HAP-1 (cell line): Measurements from ENCODE around the gene CFAP57.

Experiments used
- DNase-seq, 2 experiments: peaks; one replicate each; pipeline ENCODE4 v3.0.0-alpha.2; 2016 to 2020; ENCODE audit warnings: low spot score in 2 of 2
- H3K27me3 ChIP-seq: fragments of 250-450 bp; sonication (Bioruptor Pico); 2 replicates; pipeline ENCODE4 v1.5.1; 2020; ENCODE audit warnings: low read depth, mild to moderate bottlenecking, moderate library complexity
- H3K36me3 ChIP-seq: fragments of 250-450 bp; sonication (Bioruptor Pico); replicated peaks from 2 replicates; pipeline ENCODE4 v1.5.1; 2020; ENCODE audit warnings: mild to moderate bottlenecking
- H3K4me1 ChIP-seq: fragments of 250-450 bp; sonication (Bioruptor Pico); 2 replicates; pipeline ENCODE4 v1.5.1; 2020; ENCODE audit warnings: mild to moderate bottlenecking
- H3K4me3 ChIP-seq: fragments of 250-450 bp; sonication (Bioruptor Pico); 2 replicates; pipeline ENCODE4 v1.5.1; 2020; ENCODE audit warnings: mild to moderate bottlenecking, moderate library complexity
- H3K9me3 ChIP-seq: fragments of 250-450 bp; sonication (Bioruptor Pico); 2 replicates; pipeline ENCODE4 v1.5.1; 2020; ENCODE audit warnings: mild to moderate bottlenecking, moderate library complexity
- in situ Hi-C: fragments of 300-500 bp; cut with MboI; formaldehyde crosslinking; loops from 3 replicates; pipeline ENCODE4 v1.14.3; 2020; ENCODE audit warnings: low sequenced_read_pairs, inconsistent platforms, mixed read lengths

Gene CFAP57

GRCh38 chr1:43256675-43257570, 84.8 kb downstream of the CFAP57 start:
- Histone ChIP-seq H3K36me3 (no peaks in the 10 kb centered on the region), H3K4me3 (no peak overlapping the region), H3K27me3 (no peaks in the 10 kb centered on the region), H3K4me1 (no peaks in the 10 kb centered on the region), H3K9me3 (peaks cover 4% of the 10 kb centered on the region; the same call in 1 of the 2 replicates)
- in situ Hi-C loops, result no loop called here
- DNase-seq, result no peak

GRCh38 chr1:43258370-43258769, 86.2 kb downstream of the CFAP57 start:
- DNase-seq, result no peak
- no peaks in the 10 kb centered on the region for H3K27me3 ChIP-seq
- no peak overlapping the region for H3K4me3 ChIP-seq
- no peaks in the 10 kb centered on the region for H3K4me1 ChIP-seq
- H3K36me3 ChIP-seq, result no peaks in the 10 kb centered on the region
- H3K9me3 ChIP-seq, result peaks cover 4% of the 10 kb centered on the region
- in situ Hi-C loops, result no loop called here

- Histone ChIP-seq H3K4me3 (no peak overlapping the region), H3K9me3 (peaks cover 5% of the 10 kb centered on the region), H3K36me3 (no peaks in the 10 kb centered on the region), H3K4me1 (no peaks in the 10 kb centered on the region), H3K27me3 (no peaks in the 10 kb centered on the region)
- DNase-seq, result no peak
- in situ Hi-C loops, result no loop called here
Measured at GRCh38 chr1:43265431-43265830, 93.3 kb downstream of the CFAP57 start.

GRCh38 chr1:43266881-43267280, 94.8 kb downstream of the CFAP57 start:
- H3K36me3 ChIP-seq, result no peaks in the 10 kb centered on the region
- no peak overlapping the region for H3K4me3 ChIP-seq
- H3K4me1 ChIP-seq, result no peaks in the 10 kb centered on the region
- no peaks in the 10 kb centered on the region for H3K27me3 ChIP-seq
- H3K9me3 ChIP-seq, result peaks cover 5% of the 10 kb centered on the region
- in situ Hi-C loops, result no loop called here
- no peak for DNase-seq

- no peak for DNase-seq
- Histone ChIP-seq H3K4me3 (no peak overlapping the region), H3K9me3 (peaks cover 5% of the 10 kb centered on the region), H3K36me3 (no peaks in the 10 kb centered on the region), H3K4me1 (no peaks in the 10 kb centered on the region), H3K27me3 (no peaks in the 10 kb centered on the region)
- in situ Hi-C loops, result no loop called here
Measured at GRCh38 chr1:43267291-43267805, 95.2 kb downstream of the CFAP57 start.

GRCh38 chr1:43267818-43268425, 95.8 kb downstream of the CFAP57 start:
- Histone ChIP-seq H3K27me3 (no peaks in the 10 kb centered on the region), H3K9me3 (peaks cover 5% of the 10 kb centered on the region), H3K4me3 (no peak overlapping the region), H3K4me1 (no peaks in the 10 kb centered on the region), H3K36me3 (no peaks in the 10 kb centered on the region)
- in situ Hi-C loops, result no loop called here
- DNase-seq, result no peak

GRCh38 chr1:43269627-43270375, 97.7 kb downstream of the CFAP57 start, which contains the start of gene TMEM125:
TSS of gene TMEM125 (plus strand) at chr1:43269983. CDS start at chr1:43272723, 2,740 bp downstream.
- Histone ChIP-seq H3K9me3 (no peaks in the 10 kb centered on the region), H3K4me3 (no peak within 1 kb of the TSS), H3K36me3 (no peaks in the 10 kb centered on the region), H3K27me3 (no peaks in the 10 kb centered on the region), H3K4me1 (no peaks in the 10 kb centered on the region)
- DNase-seq, result no peak
- in situ Hi-C loops, result no loop called here

- no peaks in the 10 kb centered on the region for H3K36me3 ChIP-seq
- in situ Hi-C loops, result no loop called here
- H3K4me1 ChIP-seq, result no peaks in the 10 kb centered on the region
- no peaks in the 10 kb centered on the region for H3K9me3 ChIP-seq
- H3K27me3 ChIP-seq, result no peaks in the 10 kb centered on the region
- DNase-seq, result no peak
- no peak overlapping the region for H3K4me3 ChIP-seq
Measured at GRCh38 chr1:43270421-43271095, 98.4 kb downstream of the CFAP57 start.

- no peak overlapping the region for H3K4me3 ChIP-seq
- H3K27me3 ChIP-seq, result no peaks in the 10 kb centered on the region
- in situ Hi-C loops, result no loop called here
- no peaks in the 10 kb centered on the region for H3K4me1 ChIP-seq
- DNase-seq, result no peak
- no peaks in the 10 kb centered on the region for H3K36me3 ChIP-seq
- H3K9me3 ChIP-seq, result no peaks in the 10 kb centered on the region
Measured at GRCh38 chr1:43271186-43272118, 99.3 kb downstream of the CFAP57 start.

- Histone ChIP-seq H3K36me3 (no peaks in the 10 kb centered on the region), H3K4me1 (no peaks in the 10 kb centered on the region), H3K27me3 (no peaks in the 10 kb centered on the region), H3K4me3 (no peak overlapping the region), H3K9me3 (no peaks in the 10 kb centered on the region)
- peak in 1 of 2 experiments; percentile 0 for DNase-seq
- in situ Hi-C loops, result no loop called here
Measured at GRCh38 chr1:43272161-43272560, 100.0 kb downstream of the CFAP57 start.

GRCh38 chr1:43272576-43273571, 100.7 kb downstream of the CFAP57 start:
- no peaks in the 10 kb centered on the region for H3K4me1 ChIP-seq
- peak in 1 of 2 experiments; percentile 3 for DNase-seq
- no peak overlapping the region for H3K4me3 ChIP-seq
- no peaks in the 10 kb centered on the region for H3K9me3 ChIP-seq
- no peaks in the 10 kb centered on the region for H3K27me3 ChIP-seq
- H3K36me3 ChIP-seq, result no peaks in the 10 kb centered on the region
- in situ Hi-C loops, result no loop called here

- DNase-seq, result no peak
- Histone ChIP-seq H3K4me1 (no peaks in the 10 kb centered on the region), H3K27me3 (no peaks in the 10 kb centered on the region), H3K36me3 (no peaks in the 10 kb centered on the region), H3K9me3 (no peaks in the 10 kb centered on the region), H3K4me3 (no peak overlapping the region)
- in situ Hi-C loops, result no loop called here
Measured at GRCh38 chr1:43273708-43274107, 101.6 kb downstream of the CFAP57 start.
